ENCODE data around the gene PC. TPM values are rescaled to one million over a fixed set of nuclear protein-coding genes. Genes with fewer than 3 reads are reported as not detected.

Gene PC
- total RNA-seq, 2 donors from 2014 or later, result 5.8 to 7.4 TPM

- DNase-seq (no peak), ATAC-seq (no peak)
- Mint-ChIP-seq H3K27me3 (no peaks in the 10 kb centered on the region), H3K36me3 (ENCODE audit: low read depth) (no peaks in the 10 kb centered on the region), H3K27ac (no peak overlapping the region), H3K4me3 (no peak overlapping the region), H3K4me1 (peaks cover 5% of the 10 kb centered on the region)
- H3K9me3 ChIP-seq (ENCODE audit: control insufficient read depth, low read length, poor library complexity, severe bottlenecking), result no peaks in the 10 kb centered on the region
These were observed 97.7 kb downstream of the PC start for GRCh38 chr11:66860449-66860831.

DNA sequence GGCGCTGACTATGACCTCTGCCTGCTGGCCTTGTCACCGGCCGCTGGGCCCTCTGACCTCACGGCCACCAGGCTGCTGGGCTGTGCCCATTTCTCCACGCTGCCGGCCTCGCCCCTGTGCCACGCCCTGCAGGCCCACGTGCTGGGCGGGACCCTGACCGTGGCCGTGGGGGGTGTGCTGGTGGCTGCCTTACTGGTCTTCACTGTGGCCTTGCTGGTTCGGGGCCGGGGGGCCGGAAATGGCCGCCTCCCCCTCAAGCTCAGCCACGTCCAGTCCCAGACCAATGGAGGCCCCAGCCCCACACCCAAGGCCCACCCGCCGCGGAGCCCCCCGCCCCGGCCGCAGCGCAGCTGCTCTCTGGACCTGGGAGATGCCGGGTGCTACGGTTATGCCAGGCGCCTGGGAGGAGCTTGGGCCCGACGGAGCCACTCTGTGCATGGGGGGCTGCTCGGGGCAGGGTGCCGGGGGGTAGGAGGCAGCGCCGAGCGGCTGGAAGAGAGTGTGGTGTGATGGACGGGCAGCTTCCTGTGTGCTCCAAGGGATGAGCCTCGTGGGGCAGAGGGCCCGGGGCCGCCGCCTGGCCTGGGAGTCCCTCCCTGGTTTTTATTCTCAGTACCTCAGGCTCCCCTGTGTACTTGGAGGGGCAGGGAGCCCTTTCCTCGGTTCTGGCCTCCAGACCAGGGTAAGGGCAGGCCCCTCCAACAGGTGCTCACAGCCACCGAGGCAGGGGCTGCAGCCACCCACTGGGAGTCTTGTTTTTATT, 98.3 kb downstream of the PC start:
- no peaks in the 10 kb centered on the region for H3K9me3 ChIP-seq (ENCODE audit: control insufficient read depth, low read length, poor library complexity, severe bottlenecking)
- Mint-ChIP-seq H3K27me3 (no peaks in the 10 kb centered on the region), H3K27ac (no peak overlapping the region), H3K36me3 (ENCODE audit: low read depth) (no peaks in the 10 kb centered on the region), H3K4me1 (peaks cover 5% of the 10 kb centered on the region), H3K4me3 (no peak overlapping the region)
- ATAC-seq, result no peak
- no peak for DNase-seq

DNA sequence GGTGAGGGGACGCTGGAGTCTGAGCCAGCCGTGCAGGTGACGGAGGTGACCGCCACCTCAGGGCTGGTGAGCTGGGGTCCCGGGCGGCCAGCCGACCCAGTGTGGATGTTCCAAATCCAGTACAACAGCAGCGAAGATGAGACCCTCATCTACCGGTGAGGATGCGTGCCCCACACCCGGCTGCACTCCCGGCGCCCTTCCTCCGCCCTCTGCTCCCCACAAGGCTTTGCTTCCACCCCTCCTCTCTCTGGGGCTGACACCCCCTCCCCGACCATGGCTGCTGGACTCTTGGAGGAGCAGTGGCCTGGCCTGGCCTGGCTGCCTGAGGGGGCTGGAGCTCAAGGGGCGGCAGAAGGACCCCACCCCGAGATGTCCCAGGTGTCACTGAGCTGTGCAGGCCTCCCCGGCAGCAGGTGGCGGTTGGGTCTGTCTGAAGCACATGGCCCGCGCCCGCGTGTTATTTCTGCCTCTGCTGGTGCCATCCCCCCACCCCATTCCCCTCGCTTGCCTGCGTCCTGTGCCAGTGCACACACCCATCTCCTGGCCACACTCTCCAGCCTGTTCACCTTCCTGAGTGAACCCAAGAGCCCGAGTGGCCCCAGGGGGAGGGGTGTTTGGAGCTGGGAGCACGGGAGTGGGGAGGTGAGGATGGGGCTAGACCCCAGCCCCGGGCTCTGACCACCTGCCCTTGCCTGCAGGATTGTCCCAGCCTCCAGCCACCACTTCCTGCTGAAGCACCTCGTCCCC, 99.1 kb downstream of the PC start:
- no peak for DNase-seq
- H3K36me3 Mint-ChIP-seq (ENCODE audit: low read depth), result no peaks in the 10 kb centered on the region
- H3K4me3 Mint-ChIP-seq, result no peak overlapping the region
- no peak overlapping the region for H3K27ac Mint-ChIP-seq
- no peak for ATAC-seq
- no peaks in the 10 kb centered on the region for H3K9me3 ChIP-seq (ENCODE audit: control insufficient read depth, low read length, poor library complexity, severe bottlenecking)
- H3K4me1 Mint-ChIP-seq, result peaks cover 2% of the 10 kb centered on the region
- H3K27me3 Mint-ChIP-seq, result no peaks in the 10 kb centered on the region

GRCh38 chr11:66858186-66858938, 99.8 kb downstream of the PC start:
- Mint-ChIP-seq H3K4me3 (peak overlapping the region; percentile 88), H3K27me3 (no peaks in the 10 kb centered on the region), H3K36me3 (ENCODE audit: low read depth) (no peaks in the 10 kb centered on the region), H3K27ac (no peak overlapping the region), H3K4me1 (peaks cover 2% of the 10 kb centered on the region)
- no peaks in the 10 kb centered on the region for H3K9me3 ChIP-seq (ENCODE audit: control insufficient read depth, low read length, poor library complexity, severe bottlenecking)
- DNase-seq (no peak), ATAC-seq (no peak)

GRCh38 chr11:66857927-66858185, 100.3 kb downstream of the PC start:
- H3K9me3 ChIP-seq (ENCODE audit: control insufficient read depth, low read length, poor library complexity, severe bottlenecking), result no peaks in the 10 kb centered on the region
- Mint-ChIP-seq H3K27ac (no peak overlapping the region), H3K4me3 (peak overlapping the region; percentile 88), H3K27me3 (no peaks in the 10 kb centered on the region), H3K4me1 (peaks cover 2% of the 10 kb centered on the region), H3K36me3 (ENCODE audit: low read depth) (no peaks in the 10 kb centered on the region)
- DNase-seq (no peak), ATAC-seq (no peak)

- no peak for ATAC-seq
- Mint-ChIP-seq H3K4me1 (peaks cover 2% of the 10 kb centered on the region), H3K4me3 (peak overlapping the region; percentile 88), H3K27me3 (no peaks in the 10 kb centered on the region), H3K27ac (no peak overlapping the region), H3K36me3 (ENCODE audit: low read depth) (no peaks in the 10 kb centered on the region)
- no peak for DNase-seq
- no peaks in the 10 kb centered on the region for H3K9me3 ChIP-seq (ENCODE audit: control insufficient read depth, low read length, poor library complexity, severe bottlenecking)
These were observed 100.8 kb downstream of the PC start for GRCh38 chr11:66857234-66857926.

GRCh38 chr11:66856496-66857233, 101.5 kb downstream of the PC start, which contains the start of gene LRFN4:
Gene LRFN4 (plus strand): TSS chr11:66857064. CDS start chr11:66857745, 681 bp downstream.
- no peaks in the 10 kb centered on the region for H3K9me3 ChIP-seq (ENCODE audit: control insufficient read depth, low read length, poor library complexity, severe bottlenecking)
- H3K4me3 Mint-ChIP-seq, result peak within 1 kb of the TSS; percentile 92
- ATAC-seq (peak; percentile 76), DNase-seq (peak in 2 of 3 donors; percentile 37 to 60)
- peaks cover 6% of the 10 kb centered on the region for H3K4me1 Mint-ChIP-seq
- no peaks in the 10 kb centered on the region for H3K36me3 Mint-ChIP-seq (ENCODE audit: low read depth)
- H3K27ac Mint-ChIP-seq, result peak within 1 kb of the TSS; percentile 49
- H3K27me3 Mint-ChIP-seq, result no peaks in the 10 kb centered on the region

- H3K27ac Mint-ChIP-seq, result peak overlapping the region; percentile 49
- no peaks in the 10 kb centered on the region for H3K36me3 Mint-ChIP-seq (ENCODE audit: low read depth)
- peaks cover 6% of the 10 kb centered on the region for H3K4me1 Mint-ChIP-seq
- ATAC-seq, result peak; percentile 80
- peak; percentile 53 to 80 (median 80) for DNase-seq
- peak overlapping the region; percentile 92 for H3K4me3 Mint-ChIP-seq
- no peaks in the 10 kb centered on the region for H3K27me3 Mint-ChIP-seq
- no peaks in the 10 kb centered on the region for H3K9me3 ChIP-seq (ENCODE audit: control insufficient read depth, low read length, poor library complexity, severe bottlenecking)
These were observed 102.3 kb downstream of the PC start for GRCh38 chr11:66855574-66856495.

GRCh38 chr11:66854729-66855211, 103.4 kb downstream of the PC start:
- Mint-ChIP-seq H3K27ac (no peak overlapping the region), H3K4me1 (peaks cover 9% of the 10 kb centered on the region), H3K4me3 (peak overlapping the region; percentile 92), H3K36me3 (ENCODE audit: low read depth) (no peaks in the 10 kb centered on the region), H3K27me3 (no peaks in the 10 kb centered on the region)
- H3K9me3 ChIP-seq (ENCODE audit: control insufficient read depth, low read length, poor library complexity, severe bottlenecking), result no peaks in the 10 kb centered on the region
- ATAC-seq (no peak), DNase-seq (no peak)

DNA sequence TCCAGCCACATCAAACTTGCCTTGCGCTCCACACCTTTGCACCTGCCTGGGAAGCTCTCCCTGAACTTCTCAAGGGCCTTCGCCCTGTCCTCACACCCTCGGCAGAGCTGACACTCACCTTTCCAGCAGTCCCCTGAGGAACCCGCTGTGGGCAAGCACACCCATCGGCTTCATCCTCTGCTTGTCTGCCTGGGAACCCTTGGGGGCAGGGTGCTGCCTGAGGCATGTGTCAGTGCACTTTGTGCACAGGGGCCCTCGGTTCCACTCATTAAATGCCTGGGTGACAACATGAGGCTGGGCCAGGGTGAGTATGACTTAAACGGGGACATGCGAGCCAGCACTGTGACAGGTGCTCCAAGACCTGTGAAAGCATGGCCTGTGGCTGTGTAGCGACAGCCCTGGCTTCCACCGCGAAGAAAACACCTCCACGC, 103.9 kb downstream of the PC start:
- Mint-ChIP-seq H3K36me3 (ENCODE audit: low read depth) (no peaks in the 10 kb centered on the region), H3K27me3 (no peaks in the 10 kb centered on the region), H3K27ac (peak overlapping the region; percentile 73), H3K4me1 (peaks cover 9% of the 10 kb centered on the region), H3K4me3 (no peak overlapping the region)
- H3K9me3 ChIP-seq (ENCODE audit: control insufficient read depth, low read length, poor library complexity, severe bottlenecking), result no peaks in the 10 kb centered on the region
- DNase-seq (no peak), ATAC-seq (no peak)

GRCh38 chr11:66853242-66854229, 104.6 kb downstream of the PC start:
- DNase-seq (no peak), ATAC-seq (no peak)
- no peaks in the 10 kb centered on the region for H3K9me3 ChIP-seq (ENCODE audit: control insufficient read depth, low read length, poor library complexity, severe bottlenecking)
- Mint-ChIP-seq H3K27me3 (no peaks in the 10 kb centered on the region), H3K36me3 (ENCODE audit: low read depth) (no peaks in the 10 kb centered on the region), H3K27ac (peak overlapping the region; percentile 73), H3K4me3 (no peak overlapping the region), H3K4me1 (peaks cover 9% of the 10 kb centered on the region)
